GM12864 (cell line): ENCODE results near the gene COLQ.

Experiments used
- DNase-seq: peaks from one replicate; pipeline ENCODE4 v3.0.0-alpha.2; 2011; ENCODE audit warnings: low read depth
- H3K4me3 ChIP-seq: 2 replicates; pipeline ENCODE4 v1.5.1; 2011; ENCODE audit warnings: mild to moderate bottlenecking, low read depth, low read length, control low read depth
- CTCF ChIP-seq: IDR thresholded peaks from 2 replicates; pipeline ENCODE4 v1.5.1; 2011; ENCODE audit warnings: low read depth, mild to moderate bottlenecking, moderate library complexity, low read length, control low read depth, inconsistent platforms; ENCODE audit errors: missing control alignments

Gene COLQ

GRCh38 chr3:15501126-15501525 lies 20.4 kb downstream of the COLQ start:
- H3K4me3 ChIP-seq: no peak overlapping the region
- no peak for TF ChIP-seq CTCF
- no peak for DNase-seq

GRCh38 chr3:15500107-15500724 lies 21.3 kb downstream of the COLQ start:
- no peak for DNase-seq
- no peak overlapping the region for H3K4me3 ChIP-seq
- no peak for TF ChIP-seq CTCF

- no peak for TF ChIP-seq CTCF
- DNase-seq: no peak
- no peak overlapping the region for H3K4me3 ChIP-seq
Measured at GRCh38 chr3:15499536-15499935, 22.0 kb downstream of the COLQ start.

- no peak for DNase-seq
- TF ChIP-seq CTCF: no peak
- H3K4me3 ChIP-seq: no peak overlapping the region
Measured at GRCh38 chr3:15498431-15499214, 22.9 kb downstream of the COLQ start.

GRCh38 chr3:15497964-15498363 lies 23.5 kb downstream of the COLQ start:
- no peak overlapping the region for H3K4me3 ChIP-seq
- DNase-seq: no peak
- TF ChIP-seq CTCF: no peak

- no peak for TF ChIP-seq CTCF
- H3K4me3 ChIP-seq: no peak overlapping the region
- no peak for DNase-seq
Measured at GRCh38 chr3:15496341-15496664, 25.2 kb downstream of the COLQ start.
